Medulla oblongata (tissue), 1 donor: ENCODE measurements around the gene MCAT.

Experiments
- DNase-seq: peaks from one replicate; pipeline ENCODE4 v3.0.0-alpha.2; 2015; ENCODE audit errors: extremely low spot score

MCAT gene

GRCh38 chr22:43173566-43173965 lies 30.4 kb upstream of the MCAT start:
- no peak for DNase-seq

- DNase-seq, result no peak
Observed at GRCh38 chr22:43172191-43172590, 29.0 kb upstream of the MCAT start.

GRCh38 chr22:43171607-43172006 lies 28.4 kb upstream of the MCAT start:
- DNase-seq, result no peak

- no peak for DNase-seq
Observed at GRCh38 chr22:43171019-43171491, 27.9 kb upstream of the MCAT start.

GRCh38 chr22:43170131-43170480 lies 26.9 kb upstream of the MCAT start:
- no peak for DNase-seq

- no peak for DNase-seq
Observed at GRCh38 chr22:43169310-43170130, 26.3 kb upstream of the MCAT start.

GRCh38 chr22:43168471-43169309 lies 25.5 kb upstream of the MCAT start:
- no peak for DNase-seq

GRCh38 chr22:43167001-43167589 lies 23.9 kb upstream of the MCAT start:
- no peak for DNase-seq

- DNase-seq, result no peak
Observed at GRCh38 chr22:43166132-43166930, 23.1 kb upstream of the MCAT start.

GRCh38 chr22:43164636-43165035 lies 21.4 kb upstream of the MCAT start:
- DNase-seq, result no peak

- no peak for DNase-seq
Observed at GRCh38 chr22:43163241-43163795, 20.1 kb upstream of the MCAT start.

GRCh38 chr22:43162412-43163150 lies 19.4 kb upstream of the MCAT start:
- DNase-seq, result no peak

GRCh38 chr22:43160497-43161126 lies 17.4 kb upstream of the MCAT start:
- no peak for DNase-seq

- DNase-seq, result no peak
Observed at GRCh38 chr22:43159484-43160178, 16.4 kb upstream of the MCAT start.

- no peak for DNase-seq
Observed at GRCh38 chr22:43158778-43159483, 15.7 kb upstream of the MCAT start.

GRCh38 chr22:43157874-43158546 lies 14.8 kb upstream of the MCAT start:
- no peak for DNase-seq

- no peak for DNase-seq
Observed at GRCh38 chr22:43156413-43156812, 13.2 kb upstream of the MCAT start.

- no peak for DNase-seq
Observed at GRCh38 chr22:43155789-43156188, 12.6 kb upstream of the MCAT start.
